Heart left ventricle (tissue), 13 donors: ENCODE results near the gene TPX2.

ENCODE experiments used
- POLR2A ChIP-seq, 2 donors: fragments of 450-650 bp; IDR thresholded peaks; one replicate each; pipeline ENCODE4 v1.6.1; 2017; ENCODE audit warnings: antibody characterized with exemption in 2 of 2, mild to moderate bottlenecking in 2 of 2, moderate library complexity in 2 of 2
- TF ChIP-seq, protein P1 (sequence below), 12 donors: fragments of 200-600 bp; sonication (generic) in 4 of 12; IDR thresholded peaks; one replicate each; pipeline versions ENCODE4 v1.5.0 to v1.8.0; 2018 to 2022; ENCODE audit warnings: antibody characterized with exemption in 12 of 12, mild to moderate bottlenecking in 5 of 12
- donor health status: ischemic (EF 13 %, LVEDD 7.1; RV severe dilation, severe dysfunction).
- donor health status: DM: no; HTN: yes; CAD: no.
- donor health status: DM: no; HTN: no; CAD: no.
- donor health status: ischemic (EF 25% LVEDD 6.9; RV normal size, moderate dysfunction).
- donor health status: ischemic (EF 25% LVEDD 5.7; RV mildly dilated, moderate dysfunction).
- donor health status: ischemic (EF 35%, LVEDD 5.7; RV mildly dilated, moderate dysfunction).
- donor health status: nonischemic (EF 11% LVEDD 7.7; RV severe dilation, severe dysfunction).
- donor health status: DM: yes; HTN: yes; CAD: no.
- donor health status: PGD.
- donor health status: ischemic (EF 29% LVEDD 5.4; RV normal size, mild dysfunction).
- donor health status: nonischemic (EF 23%, LVEDD 6.1; RV moderate dilation, normal function).

DNA sequence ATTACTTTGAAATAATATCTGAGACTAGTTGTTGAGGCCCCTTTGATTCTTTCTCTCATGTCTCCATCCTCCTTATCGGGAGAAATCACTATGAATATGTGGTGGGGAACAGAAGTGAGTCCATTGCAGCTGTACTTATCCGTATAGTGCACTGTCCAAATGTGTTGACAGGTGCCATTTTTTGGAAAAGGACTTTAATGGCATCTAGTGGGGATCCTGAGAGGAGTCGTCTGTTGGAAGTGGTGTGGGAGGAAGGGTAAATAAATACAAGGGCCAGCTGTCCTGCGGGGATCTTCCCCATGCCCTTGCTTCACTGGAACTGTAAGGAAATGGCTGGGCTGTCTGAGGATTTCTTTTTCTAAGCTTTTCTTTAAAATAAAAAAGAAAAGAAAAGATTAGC, 19.4 kb downstream of the TPX2 start:
- TF ChIP-seq, protein P1, sequence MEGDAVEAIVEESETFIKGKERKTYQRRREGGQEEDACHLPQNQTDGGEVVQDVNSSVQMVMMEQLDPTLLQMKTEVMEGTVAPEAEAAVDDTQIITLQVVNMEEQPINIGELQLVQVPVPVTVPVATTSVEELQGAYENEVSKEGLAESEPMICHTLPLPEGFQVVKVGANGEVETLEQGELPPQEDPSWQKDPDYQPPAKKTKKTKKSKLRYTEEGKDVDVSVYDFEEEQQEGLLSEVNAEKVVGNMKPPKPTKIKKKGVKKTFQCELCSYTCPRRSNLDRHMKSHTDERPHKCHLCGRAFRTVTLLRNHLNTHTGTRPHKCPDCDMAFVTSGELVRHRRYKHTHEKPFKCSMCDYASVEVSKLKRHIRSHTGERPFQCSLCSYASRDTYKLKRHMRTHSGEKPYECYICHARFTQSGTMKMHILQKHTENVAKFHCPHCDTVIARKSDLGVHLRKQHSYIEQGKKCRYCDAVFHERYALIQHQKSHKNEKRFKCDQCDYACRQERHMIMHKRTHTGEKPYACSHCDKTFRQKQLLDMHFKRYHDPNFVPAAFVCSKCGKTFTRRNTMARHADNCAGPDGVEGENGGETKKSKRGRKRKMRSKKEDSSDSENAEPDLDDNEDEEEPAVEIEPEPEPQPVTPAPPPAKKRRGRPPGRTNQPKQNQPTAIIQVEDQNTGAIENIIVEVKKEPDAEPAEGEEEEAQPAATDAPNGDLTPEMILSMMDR (IDR thresholded peaks at IDR 0.05), result no peak
- no peak for TF ChIP-seq POLR2A (IDR thresholded peaks at IDR 0.05)
